GM19025 (cell line): ENCODE results near the gene ZNF688.
"Not testable (repeated sequence)": the region's sequence is repeated elsewhere in the genome, so short reads cannot be mapped to it uniquely, and the experiment has no call there.

Experiments
- ATAC-seq: cut with Tn5 transposase; IDR thresholded peaks from one replicate; pipeline ENCODE4 v1.9.1; 2021; ENCODE audit warnings: mild to moderate bottlenecking, low read depth, moderate library complexity; ENCODE audit not compliant: unreplicated experiment

The ZNF688 gene

GRCh38 chr16:30571445-30572322 lies at the start of gene ZNF688:
Gene ZNF688, minus strand, starts transcription at chr16:30571714. Its CDS starts 85 bp downstream, at chr16:30571629.
- ATAC-seq = peak; percentile 65

GRCh38 chr16:30620169-30620568 lies 48.7 kb upstream of the ZNF688 start:
- ATAC-seq = no peak

GRCh38 chr16:30619638-30620037 lies 48.1 kb upstream of the ZNF688 start:
- no peak for ATAC-seq

- ATAC-seq = no peak
Observed at GRCh38 chr16:30619202-30619601, 47.7 kb upstream of the ZNF688 start.

GRCh38 chr16:30615358-30616091 lies 44.0 kb upstream of the ZNF688 start:
- no peak for ATAC-seq

- ATAC-seq = peak; percentile 84
Observed at GRCh38 chr16:30609926-30610839, 38.7 kb upstream of the ZNF688 start, which contains the start of gene ZNF689. Gene ZNF689, minus strand, starts transcription at chr16:30610389. Its CDS starts 348 bp downstream, at chr16:30610041.

GRCh38 chr16:30609002-30609925 lies 37.8 kb upstream of the ZNF688 start:
- ATAC-seq = peak; percentile 18

- ATAC-seq = no peak
Observed at GRCh38 chr16:30606004-30606403, 34.5 kb upstream of the ZNF688 start.

- ATAC-seq = no peak
Observed at GRCh38 chr16:30605158-30605557, 33.6 kb upstream of the ZNF688 start.

GRCh38 chr16:30604316-30604947 lies 32.9 kb upstream of the ZNF688 start:
- no peak for ATAC-seq

- ATAC-seq = no peak
Observed at GRCh38 chr16:30603945-30604315, 32.4 kb upstream of the ZNF688 start.

GRCh38 chr16:30602616-30603277 lies 31.2 kb upstream of the ZNF688 start:
- ATAC-seq = no peak

GRCh38 chr16:30601966-30602365 lies 30.5 kb upstream of the ZNF688 start:
- ATAC-seq = no peak

- no peak for ATAC-seq
Observed at GRCh38 chr16:30600929-30601328, 29.4 kb upstream of the ZNF688 start.

GRCh38 chr16:30600215-30600614 lies 28.7 kb upstream of the ZNF688 start:
- no peak for ATAC-seq

- ATAC-seq = no peak
Observed at GRCh38 chr16:30592871-30593270, 21.4 kb upstream of the ZNF688 start.

GRCh38 chr16:30590869-30591268 lies 19.4 kb upstream of the ZNF688 start:
- ATAC-seq = not testable (repeated sequence)

- ATAC-seq = not testable (repeated sequence)
Observed at GRCh38 chr16:30589582-30589981, 18.1 kb upstream of the ZNF688 start.
